Muscle of back (tissue), 13 donors: ENCODE results near the gene COG7. TPM values are rescaled to one million over a fixed set of nuclear protein-coding genes. Genes with fewer than 3 reads are reported as not detected.
"Not testable (repeated sequence)": the region's sequence is repeated elsewhere in the genome, so short reads cannot be mapped to it uniquely, and the experiment has no call there.

Experiments
- DNase-seq, 3 donors: peaks; one replicate each; pipeline versions ENCODE4 v3.0.0 to v3.0.0-alpha.2; 2013
- long read RNA-seq, 9 donors: transcript quantifications; one replicate each; lab custom pipeline, GENCODE V29; 2026
- polyA plus RNA-seq, 10 donors: library from polyadenylated mRNA; unstranded; fragments of 120-200 nt; gene quantifications; one replicate each; pipeline ENCODE4 v1.2.1, GENCODE V29; 2013; ENCODE audit not compliant: insufficient read length in 10 of 10

The COG7 gene
- 10 to 100 TPM in 8 of 10 donors, 1 to 10 TPM in 2; 9.9 to 19.7 (median 12.4) TPM for polyA plus RNA-seq
- long read RNA-seq, donor 1, partial matches to known transcripts, result 0 of 2 reads
- long read RNA-seq, donor 1, other reads (novel, unspliced or antisense), result 0 of 2 reads
- long read RNA-seq, donor 2, partial matches to known transcripts, result 0 of 2 reads
- long read RNA-seq, donor 2, other reads (novel, unspliced or antisense), result 0 of 2 reads
- long read RNA-seq, donor 3, result 0 reads
- long read RNA-seq, donor 4, result 0 reads
- long read RNA-seq, donor 5, transcript COG7-201 (17 exons, 2,926 nt), result major isoform, 5 of 6 reads
- long read RNA-seq, donor 5, partial matches to known transcripts, result 0 of 6 reads
- long read RNA-seq, donor 5, other reads (novel, unspliced or antisense), result 0 of 6 reads
- long read RNA-seq, donor 6, partial matches to known transcripts, result 0 of 3 reads
- long read RNA-seq, donor 6, other reads (novel, unspliced or antisense), result 0 of 3 reads
- long read RNA-seq, donor 7, partial matches to known transcripts, result 0 of 1 reads
- long read RNA-seq, donor 7, other reads (novel, unspliced or antisense), result 0 of 1 reads
- long read RNA-seq, donor 8, result 0 reads
- long read RNA-seq, donor 9, result 0 reads

DNA sequence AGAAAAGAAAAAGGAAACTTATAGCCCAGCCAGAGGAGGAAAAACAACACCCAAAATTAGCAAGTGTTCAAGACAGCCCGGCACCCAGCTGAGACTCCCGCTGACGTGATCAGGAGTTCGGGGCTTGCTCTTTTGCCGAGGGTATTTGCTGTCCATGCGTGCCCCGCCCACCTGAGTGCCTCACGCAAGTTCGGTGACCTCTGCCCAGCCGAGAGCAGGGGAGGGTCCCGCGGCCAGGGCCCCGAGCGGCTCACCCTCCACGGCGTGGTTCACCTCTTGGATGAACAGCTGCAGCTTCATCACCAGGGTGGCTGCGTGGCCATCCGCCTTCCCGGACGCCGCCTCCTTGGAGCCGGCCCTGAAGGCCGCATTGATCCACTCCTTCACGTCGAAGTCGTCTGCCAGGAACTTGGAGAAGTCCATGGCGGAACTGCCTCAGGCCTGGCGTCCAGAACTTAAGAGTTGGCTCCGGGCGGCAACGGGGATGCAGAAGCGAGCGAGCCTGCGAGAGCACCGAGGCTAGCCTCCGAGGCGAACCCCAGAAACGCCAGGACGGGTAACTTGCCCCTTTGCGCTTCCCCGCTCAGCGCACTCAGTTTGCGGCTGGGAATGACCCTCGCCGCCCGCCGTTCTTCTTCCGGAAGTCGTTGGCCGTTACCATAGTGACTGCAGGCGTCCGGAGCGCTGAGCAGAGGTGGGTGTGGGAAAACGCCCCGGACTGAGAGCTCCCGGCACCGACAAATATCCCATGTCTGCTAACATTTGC, at the start of gene COG7:
Gene COG7 (minus strand): TSS at position 618 of the 766 bp plus-strand sequence. CDS start 195 bp downstream, at position 423.
- DNase-seq, result peak; percentile 88 to 98 (median 92)

DNA sequence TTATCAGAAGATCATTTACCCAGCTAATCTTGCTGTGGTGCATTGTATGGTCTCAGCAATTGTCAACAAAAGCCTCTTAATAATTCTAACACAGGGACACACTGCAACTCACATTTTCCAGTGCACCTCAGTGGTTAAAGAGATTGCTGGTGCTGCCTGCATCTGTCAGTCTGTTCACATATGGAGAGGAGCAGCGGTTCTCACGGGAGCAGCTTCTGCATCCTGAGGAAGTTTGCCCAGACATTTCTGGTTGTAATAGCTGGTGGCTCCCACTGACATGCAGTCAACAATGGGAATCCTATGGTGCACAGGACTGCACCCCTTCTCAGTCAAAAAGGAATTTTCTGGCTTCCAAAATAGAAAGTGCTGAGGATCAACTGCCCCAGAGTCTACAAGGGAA, 49.5 kb upstream of the COG7 start:
- DNase-seq, result no peak

DNA sequence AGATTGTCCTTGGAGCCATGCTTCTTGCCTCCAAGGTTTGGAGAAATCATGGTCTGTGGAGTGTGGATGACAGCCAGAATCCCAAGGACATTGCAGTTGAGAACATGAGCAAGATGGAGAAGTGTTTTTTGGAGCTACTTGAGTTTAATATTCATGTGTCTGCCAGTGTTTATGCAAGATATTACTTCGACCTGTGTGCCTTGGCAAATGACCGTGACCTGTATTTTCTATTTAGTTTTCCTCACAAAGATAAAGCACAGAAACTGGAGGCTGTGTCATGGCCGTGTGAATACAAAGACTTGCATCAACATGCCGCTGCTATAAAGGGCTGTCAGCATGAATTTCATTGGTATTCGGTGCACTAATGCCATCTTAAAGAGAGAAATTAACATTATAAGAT, 48.3 kb upstream of the COG7 start:
- DNase-seq, result no peak

DNA sequence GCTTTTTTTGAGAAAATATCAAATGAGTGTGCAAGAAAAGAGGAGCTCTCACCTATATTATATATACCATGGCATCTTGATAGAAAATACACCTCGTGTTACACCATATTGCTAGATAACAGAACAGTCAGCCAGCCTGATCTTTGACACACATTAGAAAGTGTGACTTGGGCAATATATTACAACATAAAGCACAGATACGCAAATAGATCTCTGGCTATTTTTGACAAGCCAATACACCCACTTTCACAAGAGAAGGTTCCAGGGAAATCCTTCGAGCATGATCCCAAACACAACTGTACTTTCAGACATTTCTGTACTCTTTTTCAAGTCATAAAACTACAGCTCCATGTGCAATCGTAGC, 47.9 kb upstream of the COG7 start:
- DNase-seq, result no peak

DNA sequence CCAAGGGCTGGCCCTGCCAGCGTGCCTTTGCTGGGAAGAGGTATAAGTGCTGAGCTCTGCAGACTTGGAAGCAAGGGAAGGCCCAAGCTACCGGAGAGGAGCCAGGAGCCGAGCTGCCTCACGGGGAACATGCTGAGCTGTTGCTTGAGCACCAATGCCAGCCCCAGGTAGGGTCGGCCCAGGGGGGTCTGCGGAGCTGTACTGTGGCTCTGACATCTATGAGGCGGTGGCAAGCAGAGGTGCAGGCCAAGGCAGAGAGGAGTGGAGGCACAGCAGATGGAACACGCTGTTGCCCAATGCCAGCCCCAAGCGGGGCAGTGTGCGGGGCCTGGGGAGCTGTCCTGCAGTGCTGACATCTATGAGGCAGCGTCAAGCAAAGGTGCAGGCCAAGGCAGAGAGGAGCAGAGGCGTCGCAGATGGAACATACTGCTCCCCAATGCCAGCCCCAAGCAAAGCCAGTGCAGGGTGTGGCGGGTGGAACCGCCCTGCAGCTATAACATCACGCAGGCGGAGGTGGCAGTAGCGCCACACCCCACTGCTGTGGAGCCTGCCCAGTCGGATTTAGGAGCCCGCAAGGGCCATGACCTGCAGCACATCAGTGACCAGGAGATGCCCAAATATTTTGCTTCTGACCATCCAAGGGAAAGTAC, 47.3 kb upstream of the COG7 start:
- DNase-seq, result no peak

DNA sequence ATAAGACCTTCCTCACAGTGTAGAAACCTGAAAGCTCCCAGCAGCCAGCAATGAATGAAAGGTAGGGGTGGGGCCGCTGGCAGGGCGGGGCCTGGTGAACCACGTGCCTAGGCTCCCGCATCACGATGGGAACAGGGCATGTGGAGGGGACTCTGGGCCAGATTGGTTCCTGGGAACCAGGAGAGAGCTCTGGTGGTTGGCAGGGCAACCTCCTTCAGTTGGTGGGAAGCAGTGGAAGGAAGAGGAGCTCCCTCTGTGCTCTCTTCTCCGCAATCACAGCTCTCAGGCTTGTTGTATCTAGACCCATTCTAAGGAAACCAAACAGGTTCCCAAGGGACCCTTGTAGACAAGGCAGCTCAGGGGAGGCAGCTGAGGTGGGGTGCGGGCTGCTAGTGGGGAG, 46.8 kb upstream of the COG7 start:
- DNase-seq, result no peak

DNA sequence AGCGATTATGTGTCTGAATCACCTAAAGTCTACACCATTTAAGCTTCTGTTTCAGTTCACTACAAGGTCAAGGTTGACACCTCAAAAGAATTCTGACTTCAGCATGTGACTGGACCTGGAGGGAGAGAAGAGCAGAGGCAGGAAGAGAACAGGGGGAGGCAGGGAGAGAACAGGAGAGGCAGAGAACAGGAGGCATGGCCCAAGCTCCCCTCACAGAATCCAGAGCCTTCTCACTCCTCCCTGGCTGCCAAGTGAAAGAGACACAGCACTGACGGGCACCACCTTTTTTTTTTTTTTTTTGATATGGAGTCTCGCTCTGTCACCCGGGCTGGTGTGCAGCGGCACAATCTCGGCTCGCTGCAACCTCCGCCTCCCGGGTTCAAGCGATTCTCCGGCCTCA, 45.9 kb upstream of the COG7 start:
- no peak for DNase-seq

DNA sequence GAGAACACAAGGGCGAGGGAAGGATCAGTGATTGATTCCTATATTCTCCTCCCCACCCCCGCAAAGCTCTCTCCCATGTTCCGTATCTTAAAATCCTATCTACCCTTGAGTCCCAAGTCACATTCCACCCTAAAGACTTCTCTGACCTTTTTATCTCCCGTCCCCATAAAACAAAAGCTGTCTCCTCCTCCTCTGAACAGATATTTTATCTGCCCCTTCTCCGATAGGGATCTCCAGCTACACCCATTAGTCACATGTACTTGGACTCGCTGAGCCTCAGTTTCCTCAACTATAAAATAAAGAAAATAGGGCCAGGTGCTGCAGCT, 44.5 kb upstream of the COG7 start:
- no peak for DNase-seq

DNA sequence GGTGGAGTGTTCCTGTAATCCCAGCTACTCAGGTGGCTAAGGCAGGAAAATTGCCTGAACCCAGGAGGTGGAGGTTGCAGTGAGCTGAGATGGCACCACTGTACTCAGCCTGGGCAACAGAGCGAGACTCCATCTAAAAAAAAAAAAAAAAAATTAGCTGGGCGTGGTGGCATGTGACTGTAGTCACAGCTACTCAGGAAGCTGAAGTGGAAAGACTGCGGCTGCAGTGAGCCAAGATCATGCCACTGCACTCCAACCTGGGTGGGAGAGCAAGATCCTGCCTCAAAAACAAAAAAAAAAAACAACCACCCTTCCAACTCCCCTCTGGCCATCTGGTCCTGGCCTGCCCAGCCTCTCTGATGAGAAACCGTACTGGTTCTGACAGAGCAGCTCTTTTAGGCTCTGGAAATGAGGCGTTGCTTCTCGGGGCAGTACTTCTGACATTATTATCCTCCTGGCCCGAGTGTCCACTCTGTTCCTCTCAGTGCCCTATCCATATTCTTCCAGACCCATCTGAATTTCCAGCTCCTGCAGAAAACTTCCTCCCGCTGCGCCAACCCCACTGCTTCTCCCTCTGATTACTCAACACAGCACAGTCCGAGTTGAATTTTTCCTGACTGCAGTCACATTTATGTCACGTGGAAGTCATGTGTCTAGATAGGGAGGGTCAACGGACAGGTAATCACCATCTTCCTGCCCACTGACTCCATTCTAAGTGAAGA, 44.0 kb upstream of the COG7 start:
- DNase-seq, result peak in 1 of 3 donors; percentile 11

DNA sequence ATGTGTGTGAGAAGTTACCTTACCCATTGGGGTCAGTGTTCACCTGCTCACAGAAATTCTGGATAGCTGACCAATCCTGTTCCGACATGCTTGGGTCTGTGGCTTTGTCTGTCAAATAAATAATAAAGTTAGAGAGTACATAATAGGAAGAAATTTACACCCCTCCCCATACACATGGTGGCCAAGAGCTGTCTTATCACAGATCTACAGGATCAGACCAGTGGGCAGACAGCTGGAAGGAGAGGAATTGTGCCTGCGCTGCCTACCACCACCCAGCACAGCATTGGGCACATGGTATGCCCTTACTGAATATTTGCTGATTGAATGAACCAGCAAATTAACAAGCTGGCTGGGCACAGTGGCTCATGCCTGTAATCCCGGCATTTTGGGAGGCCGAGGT, 42.7 kb upstream of the COG7 start:
- DNase-seq, result no peak

DNA sequence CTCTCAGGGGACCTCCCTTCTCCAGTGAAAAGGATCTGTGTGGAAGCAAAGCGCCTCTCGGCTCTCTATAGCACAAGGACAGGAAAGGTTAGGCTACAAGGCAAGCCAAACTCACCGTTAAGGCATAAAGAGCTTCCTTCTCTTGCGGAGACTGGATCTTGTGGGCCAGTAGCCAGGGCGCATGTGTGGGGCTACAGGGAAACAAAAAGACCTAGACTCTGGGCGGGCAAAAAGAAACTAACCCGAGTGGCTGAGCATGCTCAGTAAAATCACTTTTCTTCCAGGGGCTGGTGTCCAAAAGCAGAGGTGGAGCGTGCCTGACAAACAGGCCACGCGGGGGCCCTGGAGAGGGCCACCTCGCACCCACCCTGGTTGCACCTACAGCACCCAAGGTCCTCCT, 41.2 kb upstream of the COG7 start:
- no peak for DNase-seq

DNA sequence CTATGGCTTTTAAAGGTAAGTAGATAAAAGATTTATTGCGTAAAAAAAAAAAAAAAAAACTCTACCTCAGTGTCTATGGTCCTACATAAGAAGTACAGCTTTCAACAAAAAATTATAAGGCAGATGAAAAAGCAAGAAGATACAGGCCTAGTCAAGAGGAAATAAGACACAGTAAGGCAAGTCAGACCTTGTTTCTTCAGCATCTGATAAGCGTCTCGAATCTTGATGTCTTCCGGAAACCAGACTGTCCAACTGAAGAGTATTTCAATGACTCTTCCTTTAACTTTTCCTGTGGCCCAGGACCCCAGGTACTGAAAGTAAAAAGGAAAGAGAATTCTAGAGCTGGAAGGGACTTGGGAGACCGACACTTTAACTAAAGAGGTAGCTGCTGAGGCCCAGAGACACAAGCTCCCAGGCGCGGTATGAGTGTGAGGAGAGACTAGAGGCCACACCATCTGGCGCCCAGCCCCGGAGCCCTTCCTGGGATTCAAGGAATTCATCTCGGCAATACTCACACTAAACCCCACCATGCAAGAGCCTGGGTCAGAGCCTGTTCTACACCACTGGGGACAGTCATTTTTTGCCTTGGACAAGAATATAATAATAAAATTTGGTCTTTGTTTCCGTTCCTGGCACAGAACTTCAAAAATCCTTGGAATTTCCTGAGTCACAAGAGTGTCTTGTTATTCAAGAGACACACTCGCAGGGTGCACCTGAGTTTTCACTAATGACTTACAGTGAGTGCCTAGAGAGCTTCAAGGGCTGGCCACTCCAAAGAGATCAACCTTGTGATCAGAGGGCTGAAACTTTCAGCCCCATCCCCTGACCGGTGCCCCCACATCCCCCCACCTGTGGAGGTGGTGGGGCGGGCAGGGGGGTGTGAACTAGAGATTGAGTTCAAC, 38.8 kb upstream of the COG7 start:
- no peak for DNase-seq

DNA sequence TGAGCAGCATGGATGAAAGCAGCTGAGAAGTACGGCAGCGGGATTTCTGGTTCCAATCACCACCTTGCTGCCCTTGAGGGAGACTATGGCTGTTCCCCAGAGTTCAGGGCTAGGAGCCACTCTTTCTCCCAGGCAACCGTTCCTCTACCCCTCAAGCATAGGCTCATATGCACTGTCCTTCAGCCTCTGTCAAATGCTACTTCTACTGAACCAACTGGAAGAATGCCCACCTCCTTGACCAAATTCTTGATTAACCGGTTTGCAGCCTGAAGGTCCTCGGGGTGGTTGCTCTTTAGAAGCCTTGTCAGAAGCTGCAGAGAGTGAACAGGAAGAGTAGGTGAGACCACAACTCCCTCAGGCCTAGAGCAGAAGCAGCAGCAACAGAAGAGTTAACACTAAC, 33.5 kb upstream of the COG7 start:
- DNase-seq, result no peak

DNA sequence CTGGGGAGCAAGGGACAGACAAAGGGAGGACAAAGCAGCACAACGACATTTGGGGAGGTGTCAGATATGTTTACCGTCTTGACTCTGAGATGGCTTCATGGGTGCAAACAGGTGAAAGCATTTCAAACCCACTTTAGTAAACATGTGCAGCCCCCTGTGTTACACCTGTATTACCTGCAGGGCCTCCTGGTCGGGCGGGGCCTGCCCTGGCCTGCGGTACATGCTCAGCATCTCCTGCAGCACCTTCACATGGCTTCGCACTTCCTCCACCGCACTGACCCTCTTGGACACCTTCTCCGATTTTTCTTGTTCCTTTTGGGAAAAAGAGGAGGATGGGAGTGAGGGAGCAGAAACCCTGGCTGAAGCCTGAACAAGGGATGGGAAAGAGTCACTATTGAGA, 32.9 kb upstream of the COG7 start:
- DNase-seq, result no peak

DNA sequence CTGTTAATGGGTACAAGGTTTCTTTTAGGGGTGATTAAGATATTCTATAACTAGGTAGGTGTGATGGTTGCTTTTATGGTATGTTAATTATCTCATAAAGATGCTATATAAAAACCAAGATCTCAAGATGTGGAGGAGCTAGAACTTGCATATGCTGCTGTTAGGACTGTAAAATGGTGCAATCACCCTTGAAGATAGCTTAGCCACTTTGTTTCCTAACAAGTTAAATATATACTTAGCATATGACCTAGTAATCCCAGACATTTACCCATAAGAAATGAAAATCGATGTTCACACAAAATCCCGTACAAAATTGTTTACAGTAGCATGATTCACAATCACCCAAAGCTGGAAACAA, 32.2 kb upstream of the COG7 start:
- DNase-seq, result no peak

DNA sequence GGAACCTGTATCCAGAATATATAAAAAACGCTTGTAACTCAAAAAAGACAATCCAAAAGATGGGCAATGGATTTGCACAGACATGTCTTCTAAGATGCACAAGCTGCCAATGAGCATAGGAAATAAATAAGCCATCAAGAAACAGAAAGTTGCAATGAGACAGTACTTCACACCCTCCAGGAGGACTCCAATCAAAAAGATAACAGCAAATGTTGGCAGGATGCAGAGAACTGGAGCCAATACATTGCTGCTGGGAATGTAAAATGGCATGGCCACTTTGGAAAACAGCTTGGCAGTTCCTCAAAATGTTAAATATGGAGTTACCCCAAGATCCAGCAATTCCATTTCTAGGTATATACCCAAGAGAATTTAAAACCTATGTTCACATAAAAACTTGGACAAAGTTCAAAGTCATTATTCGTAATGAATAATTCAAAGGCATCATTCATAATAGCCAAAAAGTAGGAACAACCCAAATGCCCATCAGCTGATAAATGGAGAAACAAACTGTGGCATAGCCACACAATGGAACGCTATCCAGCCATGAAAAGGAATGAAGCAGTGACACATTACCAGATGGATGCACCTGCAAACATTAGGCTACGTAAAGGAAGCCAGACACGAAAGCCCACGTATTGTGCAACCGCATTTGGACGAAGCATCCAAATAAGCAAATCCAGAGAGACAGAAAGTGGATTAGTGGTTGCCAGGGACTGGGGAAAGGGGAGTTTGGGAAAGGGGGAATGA, 31.7 kb upstream of the COG7 start:
- DNase-seq, result no peak

DNA sequence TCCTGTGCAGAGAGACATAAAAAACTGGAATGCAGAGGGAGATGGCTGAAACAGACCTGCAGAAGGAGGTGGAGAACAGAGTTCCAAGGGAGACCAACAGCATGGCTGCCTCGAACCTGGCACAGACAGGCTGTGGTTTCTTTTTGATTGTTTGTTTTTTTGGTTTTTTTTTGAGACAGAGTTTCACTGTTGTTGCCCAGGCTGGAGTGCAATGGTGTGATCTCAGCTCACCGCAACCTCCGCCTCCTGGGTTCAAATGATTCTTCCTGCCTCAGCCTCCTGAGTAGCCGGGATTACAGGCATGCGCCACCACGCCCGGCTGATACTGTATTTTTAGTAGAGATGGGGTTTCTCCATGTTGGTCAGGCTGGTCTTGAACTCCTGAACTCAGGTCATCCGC, 30.5 kb upstream of the COG7 start:
- not testable (repeated sequence) for DNase-seq

DNA sequence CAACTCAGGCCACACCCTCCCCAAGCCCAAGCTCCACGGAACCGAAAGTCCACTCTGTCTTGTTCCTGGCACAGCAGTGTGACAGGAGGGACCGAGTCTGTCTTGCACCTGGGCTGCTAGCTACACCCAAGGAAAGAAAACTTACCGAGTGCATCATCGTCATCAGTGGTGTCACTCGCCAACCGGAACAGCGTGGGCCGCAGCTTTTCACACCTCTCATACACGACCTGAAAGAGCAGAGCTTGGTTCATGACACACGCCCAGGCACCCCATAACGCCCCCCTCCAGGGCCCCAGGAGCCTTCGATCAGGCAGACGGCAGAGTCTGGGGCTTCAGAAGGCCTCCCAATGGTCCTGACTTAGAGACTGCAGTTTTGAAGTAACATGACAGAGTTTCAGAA, 29.8 kb upstream of the COG7 start:
- DNase-seq, result no peak

DNA sequence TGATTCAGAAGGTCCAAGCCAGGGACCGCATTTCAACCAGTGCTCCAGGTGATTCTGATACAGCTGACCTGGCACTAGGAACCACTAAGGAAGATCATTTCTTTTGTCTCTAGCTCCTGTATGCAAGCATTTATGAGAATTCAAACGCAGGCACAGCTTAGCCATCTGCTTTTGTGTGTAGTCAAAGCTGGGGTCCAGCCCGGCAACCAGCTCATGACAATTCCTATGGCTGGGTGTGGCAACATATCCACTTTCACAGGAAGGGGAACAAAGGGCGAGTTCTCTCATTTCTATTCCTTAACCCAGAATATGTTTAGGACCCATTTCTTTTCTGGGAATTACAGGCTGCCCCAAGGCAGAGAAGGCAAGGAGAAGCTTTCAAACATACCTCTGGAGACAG, 27.3 kb upstream of the COG7 start:
- DNase-seq, result no peak

DNA sequence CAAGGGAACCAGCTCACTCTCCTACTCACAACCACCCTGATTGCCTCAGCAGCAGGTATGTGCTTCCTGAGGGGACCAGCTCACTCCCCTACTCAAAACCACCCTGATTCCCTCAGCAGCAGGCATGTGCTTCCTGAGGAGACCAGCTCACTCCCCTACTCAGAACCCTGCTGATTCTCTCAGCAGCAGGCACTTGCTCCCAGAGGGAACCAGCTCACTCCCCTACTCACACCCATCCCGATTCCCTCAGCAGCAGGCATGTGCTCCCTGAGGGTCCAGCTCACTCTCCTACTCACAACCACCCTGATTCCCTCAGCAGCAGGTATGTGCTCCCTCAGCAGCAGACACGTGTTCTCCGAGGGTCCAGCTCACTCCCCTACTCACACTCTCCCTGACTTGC, 26.1 kb upstream of the COG7 start:
- DNase-seq, result no peak
